ENCODE results near the gene GRIA4.

DNA sequence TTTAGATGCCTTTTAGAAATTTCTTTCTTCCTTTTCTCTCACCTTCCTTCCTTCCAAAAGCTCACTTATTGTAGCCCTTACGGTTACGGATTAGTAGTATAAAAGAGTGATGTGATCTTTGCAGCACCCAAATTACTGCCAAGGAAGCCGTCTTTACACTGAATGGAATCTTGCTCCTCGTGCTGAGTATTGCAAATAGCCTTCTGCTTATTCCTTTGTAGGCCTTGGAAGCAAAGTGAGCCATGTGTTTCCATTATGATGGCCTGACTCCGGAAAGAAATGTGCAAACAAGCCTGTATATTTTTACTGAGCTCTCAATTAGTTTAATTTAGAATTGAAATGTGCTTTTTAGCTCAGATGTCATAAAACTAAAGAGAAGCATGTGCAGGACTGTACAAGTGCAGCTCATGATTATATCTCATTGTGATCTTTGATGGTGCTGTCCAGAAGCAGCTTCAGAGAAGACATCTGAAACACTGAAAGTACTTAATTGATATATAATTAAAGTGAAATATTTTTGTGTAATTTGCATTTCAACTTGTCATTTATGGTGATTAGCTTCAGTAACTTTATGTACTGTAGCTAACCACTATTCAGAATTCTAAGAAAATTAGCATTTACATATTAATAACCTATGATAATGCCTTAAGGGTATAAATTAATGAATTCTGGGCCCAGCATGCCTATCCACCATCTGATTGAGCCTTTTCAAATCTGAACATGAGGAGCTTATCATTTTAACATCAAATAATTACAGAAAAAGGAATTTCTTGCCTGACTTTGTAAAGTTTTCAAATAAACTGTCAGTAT lies 129.3 kb downstream of the GRIA4 start:
- no peak for TF ChIP-seq CTCF (IDR thresholded peaks at IDR 0.05)
- TF ChIP-seq POLR2A (IDR thresholded peaks at IDR 0.05): no peak
